SK-N-MC (cell line): ENCODE measurements around the gene MIB1.

ENCODE experiments used
- EZH2 ChIP-seq: fragments of 200-600 bp; sonication (generic); IDR thresholded peaks from one replicate; pipeline ENCODE4 v1.6.1; 2017; ENCODE audit warnings: antibody characterized with exemption
- POLR2AphosphoS5 ChIP-seq: IDR thresholded peaks from 2 replicates; pipeline ENCODE4 v1.6.1; 2012; ENCODE audit warnings: mild to moderate bottlenecking, low read depth, low read length, borderline replicate concordance

- no peak for TF ChIP-seq EZH2
- no peak for TF ChIP-seq POLR2AphosphoS5
Measured at GRCh38 chr18:21843341-21843740, 102.7 kb downstream of the MIB1 start.
